ENCODE data around the gene AHRR. TPM values are rescaled to one million over a fixed set of nuclear protein-coding genes. Genes with fewer than 3 reads are reported as not detected.

AHRR gene
- total RNA-seq, 2 donors from 2014 or later, result 0.26 to 0.33 TPM

DNA sequence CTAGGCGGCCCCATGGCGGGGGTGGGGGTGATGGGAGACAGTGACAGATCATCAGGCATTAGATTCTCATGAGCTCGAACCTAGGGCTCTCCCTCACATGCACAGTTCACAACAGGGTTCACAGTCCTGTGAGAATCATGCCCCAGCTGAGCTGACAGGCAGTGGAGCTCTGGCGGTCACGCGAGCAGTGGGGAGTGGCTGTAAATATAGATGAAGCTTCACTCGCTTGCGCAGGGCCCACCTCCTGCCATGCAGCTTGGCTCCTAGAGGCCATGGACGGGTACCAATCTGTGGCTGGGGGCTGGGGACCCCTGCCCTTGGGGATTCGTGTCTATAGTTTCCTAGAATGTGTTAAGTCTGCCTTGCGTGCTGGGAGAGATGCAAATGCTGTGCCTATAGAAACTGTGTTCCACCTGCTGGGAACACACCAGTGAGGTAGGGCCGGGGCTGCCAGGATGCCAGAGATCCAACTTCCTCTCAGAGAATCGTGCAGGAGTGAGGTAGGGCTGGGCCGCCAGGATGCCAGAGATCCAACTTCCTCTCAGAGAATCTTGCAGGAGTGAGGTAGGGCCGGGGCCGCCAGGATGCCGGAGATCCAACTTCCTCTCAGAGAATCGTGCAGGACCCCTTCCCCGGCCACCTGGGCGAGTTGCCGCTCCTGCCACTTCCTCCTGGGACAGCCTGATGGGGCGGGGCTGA is 107.4 kb downstream of the AHRR start:
- no peak overlapping the region for H3K27ac ChIP-seq
- WGBS, 2 donors, result 65 to 78% methylated on average over 20 to 22 of the region's 22 CpGs
- intact Hi-C loops (cut with DNase I), result no loop called here
- no peak for ATAC-seq
- no peaks in the 10 kb centered on the region for H3K4me1 ChIP-seq
- H3K36me3 ChIP-seq (replicated peaks in 1 of 2; ENCODE audit: insufficient read depth in 1 of 2, low read depth in 2 of 2), result no peaks in the 10 kb centered on the region
- no peak for DNase-seq
- H3K27me3 ChIP-seq, result no peaks in the 10 kb centered on the region
- H3K9me3 ChIP-seq, result no peaks in the 10 kb centered on the region
- no peak overlapping the region for H3K4me3 ChIP-seq
- TF ChIP-seq, protein P1, sequence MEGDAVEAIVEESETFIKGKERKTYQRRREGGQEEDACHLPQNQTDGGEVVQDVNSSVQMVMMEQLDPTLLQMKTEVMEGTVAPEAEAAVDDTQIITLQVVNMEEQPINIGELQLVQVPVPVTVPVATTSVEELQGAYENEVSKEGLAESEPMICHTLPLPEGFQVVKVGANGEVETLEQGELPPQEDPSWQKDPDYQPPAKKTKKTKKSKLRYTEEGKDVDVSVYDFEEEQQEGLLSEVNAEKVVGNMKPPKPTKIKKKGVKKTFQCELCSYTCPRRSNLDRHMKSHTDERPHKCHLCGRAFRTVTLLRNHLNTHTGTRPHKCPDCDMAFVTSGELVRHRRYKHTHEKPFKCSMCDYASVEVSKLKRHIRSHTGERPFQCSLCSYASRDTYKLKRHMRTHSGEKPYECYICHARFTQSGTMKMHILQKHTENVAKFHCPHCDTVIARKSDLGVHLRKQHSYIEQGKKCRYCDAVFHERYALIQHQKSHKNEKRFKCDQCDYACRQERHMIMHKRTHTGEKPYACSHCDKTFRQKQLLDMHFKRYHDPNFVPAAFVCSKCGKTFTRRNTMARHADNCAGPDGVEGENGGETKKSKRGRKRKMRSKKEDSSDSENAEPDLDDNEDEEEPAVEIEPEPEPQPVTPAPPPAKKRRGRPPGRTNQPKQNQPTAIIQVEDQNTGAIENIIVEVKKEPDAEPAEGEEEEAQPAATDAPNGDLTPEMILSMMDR (IDR thresholded peaks at IDR 0.05), result no peak
- TF ChIP-seq POLR2A (IDR thresholded peaks at IDR 0.05), result no peak

GRCh38 chr5:429453-430188 is 108.1 kb downstream of the AHRR start:
- no peak for ATAC-seq
- TF ChIP-seq POLR2A (IDR thresholded peaks at IDR 0.05), result no peak
- TF ChIP-seq, protein P1 (IDR thresholded peaks at IDR 0.05), result no peak

GRCh38 chr5:430214-430925 is 108.9 kb downstream of the AHRR start:
- Histone ChIP-seq H3K27me3 (no peaks in the 10 kb centered on the region), H3K27ac (no peak overlapping the region), H3K36me3 (replicated peaks in 1 of 2; ENCODE audit: insufficient read depth in 1 of 2, low read depth in 2 of 2) (no peaks in the 10 kb centered on the region), H3K4me3 (no peak overlapping the region), H3K4me1 (no peaks in the 10 kb centered on the region), H3K9me3 (no peaks in the 10 kb centered on the region)
- DNase-seq (no peak), ATAC-seq (no peak)
- no peak for TF ChIP-seq POLR2A (IDR thresholded peaks at IDR 0.05)
- TF ChIP-seq, protein P1 (IDR thresholded peaks at IDR 0.05), result no peak
- intact Hi-C loops (cut with DNase I), result no loop called here
- 75 to 78% methylated on average over 20 to 25 of the region's 25 CpGs for WGBS, 2 donors

More at GRCh38 chr5:429453-430188, 108.1 kb downstream of the AHRR start:
- intact Hi-C loops (cut with DNase I), result no loop called here
- Histone ChIP-seq H3K36me3 (replicated peaks in 1 of 2; ENCODE audit: insufficient read depth in 1 of 2, low read depth in 2 of 2) (no peaks in the 10 kb centered on the region), H3K9me3 (no peaks in the 10 kb centered on the region), H3K4me3 (no peak overlapping the region), H3K27me3 (no peaks in the 10 kb centered on the region), H3K4me1 (no peaks in the 10 kb centered on the region), H3K27ac (no peak overlapping the region)
- no peak for DNase-seq
- WGBS, 2 donors, result 56 to 67% methylated on average over 27 to 31 of the region's 35 CpGs

GRCh38 chr5:431001-431710 is 109.6 kb downstream of the AHRR start:
- no peak for TF ChIP-seq POLR2A (IDR thresholded peaks at IDR 0.05)
- TF ChIP-seq, protein P1 (IDR thresholded peaks at IDR 0.05), result peak in 4 of 7 experiments; percentile 18 to 50 (median 32)
- DNase-seq (peak in 1 of 4 donors; percentile 48), ATAC-seq (no peak)
- intact Hi-C loops (cut with DNase I), result no loop called here
- H3K36me3 ChIP-seq (replicated peaks in 1 of 2; ENCODE audit: insufficient read depth in 1 of 2, low read depth in 2 of 2), result no peaks in the 10 kb centered on the region
- no peaks in the 10 kb centered on the region for H3K4me1 ChIP-seq
- H3K27me3 ChIP-seq, result no peaks in the 10 kb centered on the region
- H3K4me3 ChIP-seq, result no peak overlapping the region
- no peaks in the 10 kb centered on the region for H3K9me3 ChIP-seq
- H3K27ac ChIP-seq, result no peak overlapping the region
- WGBS, 2 donors, result 29 to 37% methylated on average over 5 to 18 of the region's 18 CpGs
